Measurements from ENCODE around the gene NCKAP1. TPM values are rescaled to one million over a fixed set of nuclear protein-coding genes. Genes with fewer than 3 reads are reported as not detected.

NCKAP1 gene
- total RNA-seq, 6 experiments from 2014 or later = 115 to 160 (median 146) TPM

GRCh38 chr2:182954789-182955188 lies 83.5 kb downstream of the NCKAP1 start:
- no peak for DNase-seq
- Mint-ChIP-seq H3K4me3 (no peak overlapping the region), H3K9me3 (no peaks in the 10 kb centered on the region), H3K27me3 (ENCODE audit: insufficient read depth) (no peaks in the 10 kb centered on the region; the same call in 1 of the 2 replicates), H3K4me1 (ENCODE audit: low read depth) (peaks cover 30% of the 10 kb centered on the region), H3K36me3 (ENCODE audit: low read depth) (peaks cover 38% of the 10 kb centered on the region), H3K27ac (peak overlapping the region; percentile 49; the same call in 1 of the 2 replicates)
- TF ChIP-seq CTCF (IDR thresholded peaks at IDR 0.05) = no peak

- Mint-ChIP-seq H3K9me3 (no peaks in the 10 kb centered on the region), H3K27me3 (ENCODE audit: insufficient read depth) (no peaks in the 10 kb centered on the region), H3K4me1 (ENCODE audit: low read depth) (peaks cover 43% of the 10 kb centered on the region), H3K4me3 (no peak overlapping the region), H3K36me3 (ENCODE audit: low read depth) (peaks cover 35% of the 10 kb centered on the region), H3K27ac (peak overlapping the region; percentile 70; the same call in 1 of the 2 replicates)
- DNase-seq = peak; percentile 54
- TF ChIP-seq CTCF (IDR thresholded peaks at IDR 0.05) = no peak
Observed at GRCh38 chr2:182952741-182953450, 85.4 kb downstream of the NCKAP1 start.

- DNase-seq = no peak
- Mint-ChIP-seq H3K27ac (no peak overlapping the region), H3K27me3 (ENCODE audit: insufficient read depth) (no peaks in the 10 kb centered on the region), H3K36me3 (ENCODE audit: low read depth) (peaks cover 31% of the 10 kb centered on the region), H3K4me1 (ENCODE audit: low read depth) (peaks cover 46% of the 10 kb centered on the region), H3K9me3 (no peaks in the 10 kb centered on the region), H3K4me3 (no peak overlapping the region)
- no peak for TF ChIP-seq CTCF (IDR thresholded peaks at IDR 0.05)
Observed at GRCh38 chr2:182951948-182952663, 86.2 kb downstream of the NCKAP1 start.

GRCh38 chr2:182950546-182950945 lies 87.7 kb downstream of the NCKAP1 start:
- H3K9me3 Mint-ChIP-seq = no peaks in the 10 kb centered on the region
- H3K27ac Mint-ChIP-seq = no peak overlapping the region
- H3K36me3 Mint-ChIP-seq (ENCODE audit: low read depth) = peaks cover 40% of the 10 kb centered on the region
- H3K4me3 Mint-ChIP-seq = no peak overlapping the region
- no peaks in the 10 kb centered on the region for H3K27me3 Mint-ChIP-seq (ENCODE audit: insufficient read depth)
- peaks cover 55% of the 10 kb centered on the region for H3K4me1 Mint-ChIP-seq (ENCODE audit: low read depth)
- DNase-seq = no peak
- TF ChIP-seq CTCF (IDR thresholded peaks at IDR 0.05) = no peak

- Mint-ChIP-seq H3K27me3 (ENCODE audit: insufficient read depth) (no peaks in the 10 kb centered on the region), H3K4me3 (no peak overlapping the region), H3K36me3 (ENCODE audit: low read depth) (peaks cover 35% of the 10 kb centered on the region), H3K4me1 (ENCODE audit: low read depth) (peaks cover 55% of the 10 kb centered on the region), H3K27ac (peak overlapping the region; percentile 69), H3K9me3 (no peaks in the 10 kb centered on the region)
- DNase-seq = peak; percentile 55
- no peak for TF ChIP-seq CTCF (IDR thresholded peaks at IDR 0.05)
Observed at GRCh38 chr2:182949572-182950189, 88.6 kb downstream of the NCKAP1 start.
